NCI-H146 treated with DMSO at 0.1 percent for 48 hours (cell line): ENCODE data around the gene KCNQ2.

Source experiments
- DNase-seq: peaks from one replicate; lab custom pipeline; 2025; ENCODE audit not compliant: unreplicated experiment; lab: John Stamatoyannopoulos, UW

Gene KCNQ2

GRCh38 chr20:63420359-63421093, 51.9 kb downstream of the KCNQ2 start:
- DNase-seq = no peak

GRCh38 chr20:63419299-63419698, 53.2 kb downstream of the KCNQ2 start:
- no peak for DNase-seq

GRCh38 chr20:63418617-63419016, 53.8 kb downstream of the KCNQ2 start:
- no peak for DNase-seq

- no peak for DNase-seq
Observed at GRCh38 chr20:63417738-63418120, 54.7 kb downstream of the KCNQ2 start.

GRCh38 chr20:63417097-63417737, 55.2 kb downstream of the KCNQ2 start:
- DNase-seq = no peak

- DNase-seq = no peak
Observed at GRCh38 chr20:63416631-63417030, 55.8 kb downstream of the KCNQ2 start.

GRCh38 chr20:63415647-63416391, 56.6 kb downstream of the KCNQ2 start:
- DNase-seq = no peak

GRCh38 chr20:63414720-63415430, 57.6 kb downstream of the KCNQ2 start:
- DNase-seq = no peak

GRCh38 chr20:63413963-63414684, 58.3 kb downstream of the KCNQ2 start:
- DNase-seq = no peak

GRCh38 chr20:63413323-63413722, 59.1 kb downstream of the KCNQ2 start:
- DNase-seq = no peak

- no peak for DNase-seq
Observed at GRCh38 chr20:63412889-63413288, 59.6 kb downstream of the KCNQ2 start.

- no peak for DNase-seq
Observed at GRCh38 chr20:63411898-63412631, 60.4 kb downstream of the KCNQ2 start.

- no peak for DNase-seq
Observed at GRCh38 chr20:63411151-63411897, 61.1 kb downstream of the KCNQ2 start.

GRCh38 chr20:63409834-63410435, 62.5 kb downstream of the KCNQ2 start:
- DNase-seq = no peak

GRCh38 chr20:63409066-63409833, 63.2 kb downstream of the KCNQ2 start:
- DNase-seq = no peak

- DNase-seq = no peak
Observed at GRCh38 chr20:63408684-63409046, 63.8 kb downstream of the KCNQ2 start.

- no peak for DNase-seq
Observed at GRCh38 chr20:63407928-63408683, 64.3 kb downstream of the KCNQ2 start.
